Mammary epithelial cell (primary cell): ENCODE data around the gene TMEM236.
A peak's percentile ranks its signal among the peaks of the same experiment; 100 is the strongest.

Experiments
- CTCF ChIP-seq, 2 donors: IDR thresholded peaks in 1 of 2; conservative IDR thresholded peaks in 1 of 2; 2 replicates each; pipeline ENCODE4 v1.5.1; 2011 to 2012; ENCODE audit warnings: inconsistent platforms in 2 of 2, low read length in 2 of 2, mild to moderate bottlenecking in 2 of 2, control low read depth in 1 of 2, low read depth in 1 of 2; ENCODE audit not compliant: insufficient read depth in 1 of 2; ENCODE audit errors: extremely low read depth in 1 of 2
- EZH2 ChIP-seq: IDR thresholded peaks from 2 replicates; pipeline ENCODE4 v1.6.1; 2012; ENCODE audit warnings: low read length, inconsistent platforms, borderline replicate concordance

GRCh38 chr10:17737027-17737965 is 14.7 kb upstream of the TMEM236 start:
- TF ChIP-seq CTCF (conservative IDR thresholded peaks at IDR 0.05 in 1 of 2, IDR thresholded peaks at IDR 0.05 in 1 of 2; ENCODE audit: extremely low read depth in 1 of 2, insufficient read depth in 1 of 2, low read depth in 1 of 2, low read length in 2 of 2) (peak; percentile 55 to 66), EZH2 (no peak)
